Astrocyte of the hippocampus (primary cell): ENCODE measurements around the gene CRB3.
"Not testable (repeated sequence)": the region's sequence is repeated elsewhere in the genome, so short reads cannot be mapped to it uniquely, and the experiment has no call there.

Experiments used
- DNase-seq: peaks from one replicate; pipeline ENCODE4 v3.0.0; 2011; ENCODE audit warnings: low read depth, low spot score

The CRB3 gene

GRCh38 chr19:6464070-6464873 lies at the start of gene CRB3:
TSS of gene CRB3 (plus strand) at chr19:6464271. CDS start at chr19:6464702, 431 bp downstream.
- DNase-seq = no peak

- DNase-seq = no peak
These were observed 49.1 kb upstream of the CRB3 start for GRCh38 chr19:6414793-6415590.

GRCh38 chr19:6415591-6416190 lies 48.4 kb upstream of the CRB3 start:
- no peak for DNase-seq

GRCh38 chr19:6416658-6417405 lies 47.2 kb upstream of the CRB3 start:
- no peak for DNase-seq

- DNase-seq = peak; percentile 71
These were observed 46.1 kb upstream of the CRB3 start for GRCh38 chr19:6417713-6418561.

- no peak for DNase-seq
These were observed 45.5 kb upstream of the CRB3 start for GRCh38 chr19:6418562-6418932.

GRCh38 chr19:6421075-6422014 lies 42.7 kb upstream of the CRB3 start:
- DNase-seq = no peak

- peak; percentile 75 for DNase-seq
These were observed 40.4 kb upstream of the CRB3 start for GRCh38 chr19:6423499-6424194.

GRCh38 chr19:6424195-6424938 lies 39.7 kb upstream of the CRB3 start, which contains the start of gene KHSRP:
TSS of gene KHSRP (minus strand) at chr19:6424811. CDS start at chr19:6424701, 110 bp downstream.
- DNase-seq = peak; percentile 44

GRCh38 chr19:6424939-6425731 lies 38.9 kb upstream of the CRB3 start:
- peak; percentile 100 for DNase-seq

- DNase-seq = no peak
These were observed 38.1 kb upstream of the CRB3 start for GRCh38 chr19:6425732-6426620.

GRCh38 chr19:6427131-6427530 lies 36.9 kb upstream of the CRB3 start:
- DNase-seq = no peak

GRCh38 chr19:6428692-6429418 lies 35.2 kb upstream of the CRB3 start:
- not testable (repeated sequence) for DNase-seq

GRCh38 chr19:6429419-6430221 lies 34.5 kb upstream of the CRB3 start:
- DNase-seq = no peak

- no peak for DNase-seq
These were observed 32.2 kb upstream of the CRB3 start for GRCh38 chr19:6431891-6432290.
